Lower leg skin (tissue), 3 donors: ENCODE data around the gene USH1G.

Experiments
- POLR2A ChIP-seq, 2 donors: fragments of 450-650 bp; IDR thresholded peaks; one replicate each; pipeline ENCODE4 v1.6.1; 2016 to 2017; ENCODE audit warnings: antibody characterized with exemption in 2 of 2, mild to moderate bottlenecking in 1 of 2, moderate library complexity in 1 of 2
- TF ChIP-seq, protein P1 (sequence below), 3 donors: fragments of 450-650 bp; IDR thresholded peaks; one replicate each; pipeline ENCODE4 v1.5.1; 2016; ENCODE audit warnings: antibody characterized with exemption in 3 of 3, mild to moderate bottlenecking in 3 of 3, moderate library complexity in 2 of 3

DNA sequence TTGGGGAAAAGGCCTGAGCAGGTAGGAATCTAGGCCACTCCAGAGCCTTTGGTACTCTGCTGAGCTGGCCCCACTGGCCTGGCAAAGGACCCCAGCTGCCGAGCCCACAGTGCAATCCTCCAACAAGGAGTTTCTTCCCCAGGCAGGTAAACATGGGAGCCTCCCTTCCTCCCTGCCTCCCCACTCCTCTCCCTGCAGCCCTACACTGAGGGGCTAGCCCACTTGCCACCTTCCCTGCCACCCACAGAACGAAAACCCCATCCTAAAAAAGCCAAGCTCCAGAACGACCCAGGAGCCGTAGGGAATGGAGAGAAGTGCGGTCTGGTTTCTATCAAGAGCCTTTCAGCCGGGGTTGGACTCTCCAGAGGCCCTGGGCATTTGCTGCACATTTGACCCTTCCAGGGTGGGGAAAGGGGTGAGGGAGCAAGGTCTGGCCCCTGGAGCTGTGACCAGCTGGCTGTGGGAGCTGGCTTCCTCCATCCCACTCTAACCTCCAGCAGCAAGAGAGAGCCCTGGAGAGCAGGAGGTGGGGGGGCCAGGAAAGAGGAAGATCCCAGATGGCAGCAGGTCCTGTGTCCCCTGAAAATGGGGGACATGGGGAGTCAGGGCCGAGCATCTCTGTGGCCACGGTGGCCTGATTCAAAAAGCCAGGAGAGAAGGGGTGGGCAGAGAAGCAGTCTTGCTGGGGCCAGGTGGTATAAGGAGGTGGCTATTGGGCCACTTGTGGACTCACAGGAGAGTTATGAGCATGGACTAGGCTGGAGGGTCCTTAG is 48.2 kb upstream of the USH1G start:
- TF ChIP-seq, protein P1, sequence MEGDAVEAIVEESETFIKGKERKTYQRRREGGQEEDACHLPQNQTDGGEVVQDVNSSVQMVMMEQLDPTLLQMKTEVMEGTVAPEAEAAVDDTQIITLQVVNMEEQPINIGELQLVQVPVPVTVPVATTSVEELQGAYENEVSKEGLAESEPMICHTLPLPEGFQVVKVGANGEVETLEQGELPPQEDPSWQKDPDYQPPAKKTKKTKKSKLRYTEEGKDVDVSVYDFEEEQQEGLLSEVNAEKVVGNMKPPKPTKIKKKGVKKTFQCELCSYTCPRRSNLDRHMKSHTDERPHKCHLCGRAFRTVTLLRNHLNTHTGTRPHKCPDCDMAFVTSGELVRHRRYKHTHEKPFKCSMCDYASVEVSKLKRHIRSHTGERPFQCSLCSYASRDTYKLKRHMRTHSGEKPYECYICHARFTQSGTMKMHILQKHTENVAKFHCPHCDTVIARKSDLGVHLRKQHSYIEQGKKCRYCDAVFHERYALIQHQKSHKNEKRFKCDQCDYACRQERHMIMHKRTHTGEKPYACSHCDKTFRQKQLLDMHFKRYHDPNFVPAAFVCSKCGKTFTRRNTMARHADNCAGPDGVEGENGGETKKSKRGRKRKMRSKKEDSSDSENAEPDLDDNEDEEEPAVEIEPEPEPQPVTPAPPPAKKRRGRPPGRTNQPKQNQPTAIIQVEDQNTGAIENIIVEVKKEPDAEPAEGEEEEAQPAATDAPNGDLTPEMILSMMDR (IDR thresholded peaks at IDR 0.05): no peak
- no peak for TF ChIP-seq POLR2A (IDR thresholded peaks at IDR 0.05)
